Upper lobe of left lung (tissue), 4 donors: Measurements from ENCODE around the gene SLC17A9.

Experiments
- POLR2A ChIP-seq, 4 donors: fragments of 450-650 bp; IDR thresholded peaks; one replicate each; pipeline ENCODE4 v1.5.1; 2016 to 2017; ENCODE audit warnings: antibody characterized with exemption in 4 of 4, mild to moderate bottlenecking in 2 of 4
- POLR2AphosphoS5 ChIP-seq, 2 donors: sonication (generic); formaldehyde crosslinking; IDR thresholded peaks; one replicate each; pipeline ENCODE4 v1.5.1; 2017; ENCODE audit warnings: antibody characterized with exemption in 2 of 2
- TF ChIP-seq, protein P1 (sequence below), 6 experiments: fragments of 450-650 bp in 4 of 6; fragments of 200-600 bp in 2 of 6; sonication (generic) in 2 of 6; IDR thresholded peaks; one replicate each; pipeline ENCODE4 v1.5.1; 2016 to 2019; ENCODE audit warnings: antibody characterized with exemption in 6 of 6

DNA sequence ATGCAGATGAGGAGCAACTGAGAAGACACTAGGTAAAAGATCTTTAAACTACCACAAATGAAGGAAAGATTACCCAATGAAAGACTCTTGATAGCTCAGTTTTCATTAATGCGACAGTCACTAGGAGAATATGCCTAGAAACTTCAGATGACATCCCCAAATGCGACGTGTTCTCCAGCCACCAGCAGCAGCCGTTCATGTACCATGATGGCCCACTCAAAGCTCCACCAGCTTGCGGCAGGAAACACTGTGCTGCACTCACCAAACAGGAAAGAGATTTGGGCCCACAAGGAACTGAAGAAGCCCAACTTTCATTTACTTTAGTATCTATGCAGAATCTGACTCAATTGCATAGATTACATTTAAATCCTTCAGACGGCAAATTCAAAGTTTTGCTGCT lies 33.7 kb upstream of the SLC17A9 start:
- TF ChIP-seq POLR2A (IDR thresholded peaks at IDR 0.05) (no peak), POLR2AphosphoS5 (IDR thresholded peaks at IDR 0.05) (no peak)
- TF ChIP-seq, protein P1, sequence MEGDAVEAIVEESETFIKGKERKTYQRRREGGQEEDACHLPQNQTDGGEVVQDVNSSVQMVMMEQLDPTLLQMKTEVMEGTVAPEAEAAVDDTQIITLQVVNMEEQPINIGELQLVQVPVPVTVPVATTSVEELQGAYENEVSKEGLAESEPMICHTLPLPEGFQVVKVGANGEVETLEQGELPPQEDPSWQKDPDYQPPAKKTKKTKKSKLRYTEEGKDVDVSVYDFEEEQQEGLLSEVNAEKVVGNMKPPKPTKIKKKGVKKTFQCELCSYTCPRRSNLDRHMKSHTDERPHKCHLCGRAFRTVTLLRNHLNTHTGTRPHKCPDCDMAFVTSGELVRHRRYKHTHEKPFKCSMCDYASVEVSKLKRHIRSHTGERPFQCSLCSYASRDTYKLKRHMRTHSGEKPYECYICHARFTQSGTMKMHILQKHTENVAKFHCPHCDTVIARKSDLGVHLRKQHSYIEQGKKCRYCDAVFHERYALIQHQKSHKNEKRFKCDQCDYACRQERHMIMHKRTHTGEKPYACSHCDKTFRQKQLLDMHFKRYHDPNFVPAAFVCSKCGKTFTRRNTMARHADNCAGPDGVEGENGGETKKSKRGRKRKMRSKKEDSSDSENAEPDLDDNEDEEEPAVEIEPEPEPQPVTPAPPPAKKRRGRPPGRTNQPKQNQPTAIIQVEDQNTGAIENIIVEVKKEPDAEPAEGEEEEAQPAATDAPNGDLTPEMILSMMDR (IDR thresholded peaks at IDR 0.05) = no peak
